Astrocyte of the cerebellum (primary cell): Measurements from ENCODE around the gene PAN3.
"Not testable (repeated sequence)": the region's sequence is repeated elsewhere in the genome, so short reads cannot be mapped to it uniquely, and the experiment has no call there.

Experiments
- DNase-seq: peaks from one replicate; pipeline ENCODE4 v3.0.0-alpha.2; 2011; ENCODE audit warnings: low read depth
- H3K4me3 ChIP-seq: 2 replicates; pipeline ENCODE4 v1.5.1; 2011; ENCODE audit warnings: mild to moderate bottlenecking, low read depth, low read length, moderate library complexity
- in situ Hi-C: cut with HindIII; loops from 2 replicates; pipeline ENCODE4 v1.10.0; 2017; ENCODE audit warnings: low sequenced_read_pairs
- TF ChIP-seq, protein P1 (sequence below): IDR thresholded peaks from 2 replicates; pipeline ENCODE4 v1.5.1; 2012; ENCODE audit warnings: low read length, low read depth, moderate library complexity, mild to moderate bottlenecking; ENCODE audit errors: missing control alignments

The PAN3 gene

DNA sequence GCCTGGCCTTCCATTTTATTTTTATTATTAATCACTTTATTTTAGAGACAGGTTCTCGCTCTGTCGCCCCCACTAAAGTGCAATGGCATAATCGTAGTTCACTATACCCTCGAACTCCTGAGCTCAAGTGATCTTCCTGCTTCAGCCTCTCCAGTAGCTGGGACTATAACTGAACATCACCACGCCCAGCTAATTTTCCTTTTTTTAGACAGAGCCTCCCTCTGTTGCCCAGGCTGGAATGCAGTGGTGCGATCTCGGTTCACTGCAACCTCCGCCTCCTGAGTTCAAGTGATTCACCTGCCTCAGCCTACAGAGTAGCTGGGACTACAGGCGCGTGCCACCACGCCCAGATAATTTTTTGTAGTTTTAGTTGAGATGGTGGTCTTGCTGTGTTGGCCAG, 6.7 kb upstream of the PAN3 start:
- in situ Hi-C loops: no loop called here
- no peak overlapping the region for H3K4me3 ChIP-seq
- TF ChIP-seq, protein P1, sequence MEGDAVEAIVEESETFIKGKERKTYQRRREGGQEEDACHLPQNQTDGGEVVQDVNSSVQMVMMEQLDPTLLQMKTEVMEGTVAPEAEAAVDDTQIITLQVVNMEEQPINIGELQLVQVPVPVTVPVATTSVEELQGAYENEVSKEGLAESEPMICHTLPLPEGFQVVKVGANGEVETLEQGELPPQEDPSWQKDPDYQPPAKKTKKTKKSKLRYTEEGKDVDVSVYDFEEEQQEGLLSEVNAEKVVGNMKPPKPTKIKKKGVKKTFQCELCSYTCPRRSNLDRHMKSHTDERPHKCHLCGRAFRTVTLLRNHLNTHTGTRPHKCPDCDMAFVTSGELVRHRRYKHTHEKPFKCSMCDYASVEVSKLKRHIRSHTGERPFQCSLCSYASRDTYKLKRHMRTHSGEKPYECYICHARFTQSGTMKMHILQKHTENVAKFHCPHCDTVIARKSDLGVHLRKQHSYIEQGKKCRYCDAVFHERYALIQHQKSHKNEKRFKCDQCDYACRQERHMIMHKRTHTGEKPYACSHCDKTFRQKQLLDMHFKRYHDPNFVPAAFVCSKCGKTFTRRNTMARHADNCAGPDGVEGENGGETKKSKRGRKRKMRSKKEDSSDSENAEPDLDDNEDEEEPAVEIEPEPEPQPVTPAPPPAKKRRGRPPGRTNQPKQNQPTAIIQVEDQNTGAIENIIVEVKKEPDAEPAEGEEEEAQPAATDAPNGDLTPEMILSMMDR: no peak
- DNase-seq: no peak

DNA sequence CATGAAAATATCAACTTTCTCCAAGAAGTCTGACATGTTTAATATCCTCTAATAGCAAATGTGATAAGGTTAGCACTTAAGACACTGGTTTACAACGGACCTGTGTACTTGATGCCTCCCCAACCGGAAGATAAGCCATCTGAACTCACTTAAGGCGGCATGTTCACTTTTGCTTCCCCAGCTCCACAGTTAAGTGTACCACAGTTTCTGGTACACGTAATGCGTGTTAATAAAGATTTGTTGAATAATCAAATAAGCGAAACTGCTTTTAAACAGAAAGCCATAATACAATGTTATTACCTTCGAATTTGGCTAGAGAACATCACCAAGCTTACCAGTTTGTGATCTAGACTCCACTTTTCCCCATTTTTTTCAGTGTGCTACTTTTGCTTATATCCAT, 1.4 kb upstream of the PAN3 start:
- in situ Hi-C loops: no loop called here
- TF ChIP-seq, protein P1: no peak
- no peak for DNase-seq
- H3K4me3 ChIP-seq: peak overlapping the region; percentile 71

DNA sequence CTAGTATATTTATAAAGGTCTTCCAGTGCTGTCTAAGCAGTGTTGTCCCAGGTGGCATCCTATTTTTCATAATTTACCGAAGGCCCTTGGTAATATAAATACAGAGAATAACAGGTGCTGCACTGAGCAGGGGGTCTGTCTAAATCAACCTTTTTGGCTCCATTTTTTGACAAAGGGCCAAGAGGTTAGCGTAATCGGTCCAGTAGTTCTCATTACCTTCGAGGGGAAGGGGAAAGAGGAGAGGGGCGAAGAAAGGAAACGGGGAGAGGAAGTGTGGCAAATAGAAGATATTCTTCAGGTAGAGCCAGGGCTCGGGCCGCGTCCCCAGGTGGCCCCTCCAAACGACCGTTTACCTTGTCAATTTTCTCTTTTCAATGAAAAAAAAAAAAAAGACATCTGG, 749 bp upstream of the PAN3 start:
- TF ChIP-seq, protein P1: no peak
- in situ Hi-C loops: no loop called here
- H3K4me3 ChIP-seq: peak overlapping the region; percentile 71
- DNase-seq: no peak

DNA sequence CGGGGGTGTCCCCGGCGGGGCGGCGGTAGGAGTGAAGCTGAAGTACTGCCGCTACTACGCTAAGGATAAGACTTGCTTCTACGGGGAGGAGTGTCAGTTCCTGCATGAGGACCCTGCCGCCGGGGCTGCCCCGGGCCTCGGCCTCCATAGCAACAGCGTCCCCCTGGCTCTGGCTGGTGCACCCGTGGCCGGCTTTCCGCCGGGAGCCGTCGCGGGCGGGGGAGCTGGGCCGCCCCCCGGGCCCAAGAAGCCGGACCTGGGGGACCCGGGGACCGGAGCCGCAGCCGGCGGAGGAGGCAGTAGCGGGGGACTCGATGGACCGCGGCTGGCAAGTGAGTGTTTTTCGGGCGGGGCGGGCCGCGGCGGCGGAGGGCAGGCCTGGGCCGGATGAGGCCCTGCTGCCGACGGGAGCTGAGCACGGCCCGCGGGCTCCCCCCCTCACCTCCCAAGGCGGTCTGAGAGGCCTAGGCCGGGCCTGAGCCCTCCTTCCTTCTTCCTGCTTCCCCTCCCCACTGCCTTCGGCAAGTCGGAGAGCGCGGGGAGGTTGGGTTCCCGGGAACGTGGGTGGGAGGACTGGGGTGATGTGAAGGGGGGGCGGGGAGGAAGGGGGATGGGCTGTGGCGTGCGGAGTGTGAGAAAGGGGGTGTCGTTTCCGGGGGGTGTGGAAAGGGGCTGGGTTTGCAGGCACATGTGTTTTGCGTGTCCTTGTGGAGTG, 568 bp downstream of the PAN3 start:
- in situ Hi-C loops: no loop called here
- DNase-seq: no peak
- peak overlapping the region; percentile 71 for H3K4me3 ChIP-seq
- TF ChIP-seq, protein P1: no peak

DNA sequence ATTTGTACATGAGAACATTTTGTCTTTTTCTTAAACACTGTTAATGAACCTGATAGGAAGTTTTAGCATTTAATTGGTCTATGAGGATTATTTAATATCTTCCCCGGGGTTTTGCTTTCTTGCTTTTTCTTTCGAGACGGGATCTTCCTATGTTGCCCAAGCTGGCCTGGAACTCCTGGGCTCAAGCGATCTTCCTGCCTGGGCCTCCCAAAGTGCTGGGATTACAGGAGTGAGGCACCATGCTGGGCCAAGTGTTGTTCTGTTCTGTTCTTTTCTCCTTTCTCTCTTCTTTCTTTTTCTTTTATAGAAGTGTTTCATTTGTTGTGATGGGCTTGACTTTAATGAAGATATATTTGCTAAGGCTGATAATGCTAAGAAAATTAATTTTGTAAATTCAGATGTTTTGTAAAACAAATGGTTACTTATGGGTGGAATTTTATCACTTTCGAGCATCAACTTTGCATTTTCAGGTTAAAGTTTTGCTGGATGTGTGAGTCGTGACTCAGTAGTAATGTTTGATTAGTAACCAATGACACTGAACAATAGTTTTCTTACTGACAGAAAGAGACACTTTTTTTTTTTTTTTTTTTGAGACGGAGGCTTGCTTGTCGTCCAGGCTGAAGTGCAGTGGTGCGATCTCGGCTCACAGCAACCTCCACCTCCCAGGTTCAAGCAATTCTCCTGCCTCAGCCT, 2.2 kb downstream of the PAN3 start:
- peak overlapping the region; percentile 71 for H3K4me3 ChIP-seq
- TF ChIP-seq, protein P1: no peak
- in situ Hi-C loops: no loop called here
- no peak for DNase-seq

DNA sequence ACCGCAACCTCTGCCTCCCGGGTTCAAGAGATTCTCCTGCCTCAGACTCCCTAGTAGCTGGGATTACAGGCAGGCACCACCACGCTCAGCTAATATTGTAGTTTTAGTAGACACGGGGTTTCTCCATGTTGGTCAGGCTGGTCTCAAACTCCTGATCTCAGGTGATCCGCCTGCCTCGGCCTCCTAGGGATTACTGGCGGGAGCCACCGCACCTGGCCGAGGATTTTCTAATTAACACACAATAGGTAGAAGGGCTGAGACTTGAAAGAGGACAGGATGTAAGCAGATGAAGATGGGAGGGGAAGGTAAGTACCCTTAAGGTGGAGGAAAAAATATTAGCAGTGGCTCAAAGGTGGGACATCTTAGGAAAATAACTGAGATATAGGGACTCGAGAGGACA, 3.2 kb downstream of the PAN3 start:
- H3K4me3 ChIP-seq, DNase-seq, in situ Hi-C loops: not testable (repeated sequence)

DNA sequence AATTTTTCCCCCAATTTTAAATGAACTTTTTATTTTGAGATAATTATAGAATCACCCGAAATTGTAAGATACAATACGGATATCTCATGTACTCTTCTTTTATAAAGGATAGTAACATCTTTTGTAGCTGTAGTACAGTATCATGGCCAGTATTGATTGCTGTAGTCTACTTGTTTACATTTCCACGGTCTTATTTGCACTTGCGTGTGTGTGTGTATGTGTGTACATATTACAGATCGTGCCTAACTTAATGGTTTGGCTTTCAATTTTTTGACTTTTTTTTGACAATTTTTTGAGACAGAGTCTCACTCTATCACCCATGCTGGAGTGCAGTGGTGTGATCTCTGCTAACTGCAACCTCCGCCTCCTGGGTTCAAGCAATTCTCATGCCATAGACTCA, 6.7 kb downstream of the PAN3 start:
- DNase-seq: no peak

More for the DNA sequence above, 6.7 kb downstream of the PAN3 start:
- no peak overlapping the region for H3K4me3 ChIP-seq
- in situ Hi-C loops: no loop called here
- TF ChIP-seq, protein P1: no peak
